Neuronal stem cell (in vitro differentiated cells): Measurements from ENCODE around the gene LARGE2.

Experiments
- DNase-seq: peaks from one replicate; pipeline ENCODE4 v3.0.0-alpha.2; 2013; ENCODE audit warnings: low spot score
- H2AFZ ChIP-seq: one replicate; pipeline ENCODE4 v1.6.1; 2013; ENCODE audit warnings: mild to moderate bottlenecking, low read length, inconsistent platforms
- H2AK5ac ChIP-seq: 2 replicates; pipeline ENCODE4 v1.6.1; 2013; ENCODE audit warnings: low read depth, mild to moderate bottlenecking, inconsistent platforms, low read length, moderate library complexity, mixed read lengths
- H2BK120ac ChIP-seq: 2 replicates; pipeline ENCODE4 v1.6.1; 2013; ENCODE audit warnings: low read depth, mild to moderate bottlenecking, inconsistent platforms, low read length, moderate library complexity, mixed read lengths
- H2BK12ac ChIP-seq: one replicate; pipeline ENCODE4 v1.6.1; 2013; ENCODE audit warnings: low read length, inconsistent platforms
- H2BK15ac ChIP-seq: 2 replicates; pipeline ENCODE4 v1.6.1; 2013; ENCODE audit warnings: mild to moderate bottlenecking, low read length, inconsistent platforms, mixed read lengths
- H2BK5ac ChIP-seq: one replicate; pipeline ENCODE4 v1.6.1; 2013; ENCODE audit warnings: inconsistent platforms, mild to moderate bottlenecking, low read length, moderate library complexity
- H3K14ac ChIP-seq: one replicate; pipeline ENCODE4 v1.6.1; 2013; ENCODE audit warnings: low read length, inconsistent platforms
- H3K18ac ChIP-seq: 2 replicates; pipeline ENCODE4 v1.6.1; 2013; ENCODE audit warnings: low read length, inconsistent platforms
- H3K23ac ChIP-seq: 2 replicates; pipeline ENCODE4 v1.6.1; 2013; ENCODE audit warnings: low read depth, mild to moderate bottlenecking, mixed read lengths, low read length, inconsistent platforms; ENCODE audit not compliant: poor library complexity
- H3K27ac ChIP-seq: replicated peaks from 3 replicates; pipeline ENCODE4 v1.5.1; 2013; ENCODE audit warnings: low read length, inconsistent platforms
- H3K27me3 ChIP-seq, 3 experiments: 2 replicates each; pipeline ENCODE4 v1.6.1; 2013; ENCODE audit warnings: low read length in 3 of 3, mild to moderate bottlenecking in 2 of 3, inconsistent platforms in 1 of 3, low read depth in 1 of 3, mixed read lengths in 1 of 3, moderate library complexity in 1 of 3; ENCODE audit not compliant: control insufficient read depth in 3 of 3, insufficient read depth in 3 of 3
- H3K36me3 ChIP-seq, 2 donors: replicated peaks in 1 of 2; 2 replicates each; pipeline ENCODE4 v1.6.1; 2013; ENCODE audit warnings: low read length in 2 of 2; ENCODE audit not compliant: control insufficient read depth in 2 of 2, insufficient read depth in 2 of 2
- H3K4ac ChIP-seq: 2 replicates; pipeline ENCODE4 v1.6.1; 2013; ENCODE audit warnings: inconsistent platforms, mild to moderate bottlenecking, low read length, moderate library complexity
- H3K4me1 ChIP-seq, 2 donors: 1 replicate in 1 of 2; 2 replicates in 1 of 2; pipeline ENCODE4 v1.6.1; 2013; ENCODE audit warnings: low read length in 2 of 2, low read depth in 1 of 2; ENCODE audit not compliant: control insufficient read depth in 2 of 2, insufficient read depth in 1 of 2
- H3K4me2 ChIP-seq: one replicate; pipeline ENCODE4 v1.6.1; 2013; ENCODE audit warnings: mild to moderate bottlenecking, low read length, inconsistent platforms; ENCODE audit not compliant: insufficient read depth, poor library complexity, severe bottlenecking
- H3K4me3 ChIP-seq, 2 donors: 2 replicates each; pipeline ENCODE4 v1.5.1; 2013; ENCODE audit warnings: low read length in 2 of 2, mild to moderate bottlenecking in 2 of 2, inconsistent platforms in 1 of 2, moderate library complexity in 1 of 2
- H3K79me1 ChIP-seq: one replicate; pipeline ENCODE4 v1.6.1; 2013; ENCODE audit warnings: low read depth, mild to moderate bottlenecking, inconsistent platforms, low read length, moderate library complexity
- H3K9ac ChIP-seq: one replicate; pipeline ENCODE4 v1.6.1; 2013; ENCODE audit warnings: mild to moderate bottlenecking, low read depth, low read length, inconsistent platforms; ENCODE audit not compliant: poor library complexity
- H3K9me3 ChIP-seq, 2 donors: replicated peaks in 1 of 2; 2 replicates each; pipeline versions ENCODE3 to v1.6.1; 2013; ENCODE audit warnings: low read length in 2 of 2, mild to moderate bottlenecking in 2 of 2, inconsistent platforms in 1 of 2, low read depth in 1 of 2, mixed read lengths in 1 of 2, moderate library complexity in 1 of 2; ENCODE audit not compliant: control insufficient read depth in 2 of 2, insufficient read depth in 1 of 2
- H4K8ac ChIP-seq: one replicate; pipeline ENCODE4 v1.6.1; 2013; ENCODE audit warnings: low read depth, mild to moderate bottlenecking, inconsistent platforms, low read length, moderate library complexity
- H4K91ac ChIP-seq: one replicate; pipeline ENCODE4 v1.6.1; 2013; ENCODE audit warnings: low read length, low read depth, mild to moderate bottlenecking, inconsistent platforms; ENCODE audit not compliant: poor library complexity
- WGBS, 2 donors: extraction: QIAGEN DNeasy Blood & Tissue Kit; methylation state at CpG; one replicate each; pipeline ENCODE4 v1.1.7; 2013; ENCODE audit warnings: missing lambda C conversion rate in 2 of 2, mixed read lengths in 1 of 2; ENCODE audit not compliant: insufficient read length in 2 of 2, insufficient replicate concordance in 1 of 2; ENCODE audit errors: extremely low coverage in 2 of 2; 5-methylcytosine and 5-hydroxymethylcytosine counted together

Gene LARGE2

DNA sequence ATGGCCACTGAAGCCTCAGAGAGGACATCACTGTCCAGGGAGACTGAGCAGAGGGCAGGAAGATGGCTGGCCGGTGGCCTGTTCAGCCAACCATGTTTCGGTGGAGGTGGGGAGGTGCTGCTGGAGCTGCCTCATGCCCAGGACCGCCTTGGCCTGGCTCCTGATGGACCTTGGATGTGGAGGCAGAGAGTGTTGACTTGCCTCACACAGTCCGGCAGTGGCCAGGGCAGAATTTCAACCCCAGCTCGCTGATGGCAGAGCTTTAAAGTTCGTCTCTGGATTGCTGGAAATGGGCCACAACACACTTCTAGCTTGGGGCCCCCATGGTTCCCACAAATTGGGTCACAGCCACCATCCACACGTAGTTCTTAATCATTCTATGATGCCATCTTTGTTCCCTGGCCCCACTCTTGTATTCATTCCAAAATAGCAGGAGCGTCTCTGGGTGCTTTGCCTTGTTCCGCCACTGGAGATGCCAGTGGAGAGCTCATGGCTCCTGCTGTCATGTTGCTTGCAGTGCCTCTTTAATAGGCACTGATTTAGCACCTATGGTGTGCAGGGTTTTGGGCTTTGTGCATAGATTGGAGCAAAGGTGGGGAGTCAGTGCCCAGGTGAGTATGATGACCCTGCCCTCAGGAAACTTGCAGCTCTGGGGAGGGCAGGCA lies 31.4 kb upstream of the LARGE2 start:
- H3K4me2 ChIP-seq, result no peak overlapping the region
- DNase-seq, result no peak
- H2BK15ac ChIP-seq, result peak overlapping the region; percentile 26
- H3K27me3 ChIP-seq, result peaks cover 0 to 64% (median 13%) of the 10 kb centered on the region in 3 experiments
- H2BK120ac ChIP-seq, result no peak overlapping the region
- no peak overlapping the region for H4K8ac ChIP-seq
- no peaks in the 10 kb centered on the region for H3K79me1 ChIP-seq
- no peak overlapping the region for H4K91ac ChIP-seq
- peak overlapping the region; percentile 44 for H2AK5ac ChIP-seq
- peaks cover 8 to 11% of the 10 kb centered on the region in 2 donors for H3K4me1 ChIP-seq
- no peak overlapping the region for H3K27ac ChIP-seq
- no peak overlapping the region for H3K18ac ChIP-seq
- no peak overlapping the region for H2AFZ ChIP-seq
- H3K4me3 ChIP-seq, result no peak overlapping the region
- no peak overlapping the region for H2BK5ac ChIP-seq
- no peaks in the 10 kb centered on the region for H3K36me3 ChIP-seq
- WGBS, 2 donors, result no CpG with 5 or more reads among the region's 9 CpGs
- H3K14ac ChIP-seq, result peak overlapping the region; percentile 12
- H2BK12ac ChIP-seq, result peak overlapping the region; percentile 78
- H3K4ac ChIP-seq, result no peak overlapping the region
- no peak overlapping the region for H3K9ac ChIP-seq
- H3K9me3 ChIP-seq, result peaks cover 0 to 1% of the 10 kb centered on the region in 2 donors
- H3K23ac ChIP-seq, result no peak overlapping the region

DNA sequence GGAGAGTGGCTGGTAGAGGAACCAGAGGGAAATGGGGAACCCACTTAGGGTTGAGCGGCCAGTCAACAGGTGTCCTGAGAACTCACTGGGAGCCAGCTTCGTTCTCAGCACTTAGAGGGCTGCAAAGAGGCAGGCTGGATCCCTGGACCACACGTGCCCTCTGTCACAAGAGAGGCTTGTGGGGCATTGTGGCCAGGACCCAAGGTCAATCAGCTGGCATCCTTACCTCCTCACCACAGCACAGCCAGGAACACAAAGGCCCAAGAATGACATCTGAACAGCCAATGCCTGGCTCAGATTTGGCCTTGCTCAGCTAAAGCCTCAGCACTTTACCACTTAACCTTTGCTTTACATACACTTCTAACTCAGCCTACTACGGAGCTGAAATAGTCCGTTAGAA lies 29.6 kb upstream of the LARGE2 start:
- no peak overlapping the region for H3K9ac ChIP-seq
- no CpG with 5 or more reads among the region's 5 CpGs for WGBS, 2 donors
- peaks cover 0 to 46% (median 2%) of the 10 kb centered on the region in 3 experiments for H3K27me3 ChIP-seq
- no peaks in the 10 kb centered on the region for H3K79me1 ChIP-seq
- H2AFZ ChIP-seq, result no peak overlapping the region
- no peak for DNase-seq
- peak overlapping the region; percentile 5 for H2BK15ac ChIP-seq
- H2BK5ac ChIP-seq, result no peak overlapping the region
- H3K4me2 ChIP-seq, result no peak overlapping the region
- no peak overlapping the region for H3K23ac ChIP-seq
- no peak overlapping the region for H2BK12ac ChIP-seq
- peaks cover 15 to 20% of the 10 kb centered on the region in 2 donors for H3K4me1 ChIP-seq
- H3K9me3 ChIP-seq, result peaks cover 0 to 1% of the 10 kb centered on the region in 2 donors
- H4K8ac ChIP-seq, result no peak overlapping the region
- no peak overlapping the region for H4K91ac ChIP-seq
- H3K36me3 ChIP-seq, result no peaks in the 10 kb centered on the region
- no peak overlapping the region for H3K4ac ChIP-seq
- no peak overlapping the region for H2BK120ac ChIP-seq
- H3K18ac ChIP-seq, result no peak overlapping the region
- no peak overlapping the region for H3K4me3 ChIP-seq
- H3K27ac ChIP-seq, result no peak overlapping the region
- no peak overlapping the region for H2AK5ac ChIP-seq
- no peak overlapping the region for H3K14ac ChIP-seq

DNA sequence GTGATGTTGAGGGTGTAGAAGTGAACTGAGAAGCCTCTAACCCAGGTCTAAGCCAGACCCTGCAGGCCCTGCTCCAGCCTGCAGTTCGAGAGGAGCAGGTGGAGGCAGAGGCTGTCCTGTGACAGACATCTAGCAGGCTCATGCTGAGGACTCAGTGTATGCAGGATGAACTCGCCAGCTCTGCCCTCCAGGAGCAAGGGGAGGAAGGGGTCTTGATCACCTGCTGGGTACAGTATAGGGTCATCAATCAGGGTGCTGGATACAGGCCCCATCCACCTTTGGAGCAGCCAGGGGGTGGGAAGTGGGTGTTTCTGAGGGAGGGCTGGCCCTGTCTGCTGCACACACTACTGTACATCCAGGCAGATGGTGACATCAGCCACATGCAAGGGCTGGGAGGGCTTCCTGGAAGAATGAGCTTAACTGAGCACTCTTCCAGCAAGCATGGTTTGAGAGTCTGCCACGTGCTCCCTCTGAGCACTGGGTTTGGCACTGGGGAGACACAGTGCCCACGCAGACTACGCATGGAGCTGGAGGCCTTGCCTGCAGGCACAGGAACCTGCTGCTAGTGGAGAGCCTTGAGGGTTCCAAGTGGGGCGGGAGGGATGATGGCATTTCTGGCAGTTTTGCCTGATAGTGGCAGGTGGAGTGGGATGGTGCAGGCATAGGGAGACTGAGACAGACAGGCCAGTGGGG lies 27.8 kb upstream of the LARGE2 start:
- H4K91ac ChIP-seq, result no peak overlapping the region
- H3K4me2 ChIP-seq, result no peak overlapping the region
- no peak overlapping the region for H2BK120ac ChIP-seq
- peaks cover 0 to 1% of the 10 kb centered on the region in 2 donors for H3K9me3 ChIP-seq
- peak overlapping the region; percentile 63 for H2BK12ac ChIP-seq
- no CpG with 5 or more reads among the region's 6 CpGs for WGBS, 2 donors
- H2AK5ac ChIP-seq, result peak overlapping the region; percentile 89
- no peak overlapping the region for H3K27ac ChIP-seq
- H3K36me3 ChIP-seq, result no peaks in the 10 kb centered on the region
- peaks cover 22 to 32% of the 10 kb centered on the region in 2 donors for H3K4me1 ChIP-seq
- no peak for DNase-seq
- no peaks in the 10 kb centered on the region for H3K79me1 ChIP-seq
- peak overlapping the region; percentile 55 for H3K18ac ChIP-seq
- peaks cover 0 to 38% (median 2%) of the 10 kb centered on the region in 3 experiments for H3K27me3 ChIP-seq
- H2BK15ac ChIP-seq, result peak overlapping the region; percentile 92
- H3K4ac ChIP-seq, result no peak overlapping the region
- H3K4me3 ChIP-seq, result no peak overlapping the region
- peak overlapping the region; percentile 82 for H3K23ac ChIP-seq
- no peak overlapping the region for H3K14ac ChIP-seq
- H2AFZ ChIP-seq, result no peak overlapping the region
- H4K8ac ChIP-seq, result no peak overlapping the region
- no peak overlapping the region for H3K9ac ChIP-seq
- no peak overlapping the region for H2BK5ac ChIP-seq

DNA sequence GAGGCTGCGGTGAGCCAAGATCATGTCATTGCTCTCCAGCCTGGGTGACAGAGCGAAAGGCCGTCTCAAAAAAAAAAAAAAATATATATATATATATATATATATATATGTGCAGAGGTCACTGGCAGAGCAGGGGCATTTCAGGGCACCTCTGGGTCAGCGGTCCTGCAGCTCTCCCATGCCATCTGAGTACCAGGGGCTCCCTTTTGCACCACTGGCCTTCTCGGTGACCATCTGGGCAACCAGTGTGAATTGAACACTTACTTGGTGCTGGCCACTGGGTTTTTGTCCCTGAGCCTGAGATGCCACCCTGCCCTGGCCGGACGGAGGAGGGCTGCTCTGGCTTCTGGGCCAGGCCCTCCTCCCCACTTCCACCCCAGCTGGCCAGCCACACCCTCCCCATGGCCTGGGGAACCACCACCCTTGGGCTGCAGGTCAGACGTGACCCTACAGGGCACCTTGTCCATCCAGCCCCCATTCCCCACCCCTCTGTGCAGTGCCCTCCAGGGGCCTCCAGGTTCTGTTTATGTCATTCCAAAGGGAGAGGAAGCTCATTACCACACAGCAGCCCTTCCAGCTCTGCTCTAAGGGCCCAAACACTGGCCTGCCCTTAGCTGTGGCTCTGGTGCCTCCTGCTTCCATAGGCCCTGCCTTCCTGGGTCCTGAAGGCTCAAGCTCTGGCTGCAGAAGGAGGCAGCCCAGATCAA lies 26.8 kb upstream of the LARGE2 start:
- Histone ChIP-seq H3K27me3 (peaks cover 0 to 30% (median 5%) of the 10 kb centered on the region in 3 experiments), H3K14ac (no peak overlapping the region), H3K27ac (no peak overlapping the region), H2BK5ac (no peak overlapping the region), H3K79me1 (peaks cover 3% of the 10 kb centered on the region), H4K8ac (no peak overlapping the region), H3K9me3 (peaks cover 0 to 1% of the 10 kb centered on the region in 2 donors), H4K91ac (no peak overlapping the region), H3K36me3 (no peaks in the 10 kb centered on the region), H2BK12ac (peak overlapping the region; percentile 81), H3K18ac (peak overlapping the region; percentile 69), H2BK120ac (no peak overlapping the region), H2BK15ac (peak overlapping the region; percentile 19), H3K23ac (peak overlapping the region; percentile 81), H3K4me2 (no peak overlapping the region), H3K4ac (peak overlapping the region; percentile 4), H3K4me1 (peaks cover 24 to 35% of the 10 kb centered on the region in 2 donors), H3K9ac (no peak overlapping the region), H3K4me3 (no peak overlapping the region), H2AK5ac (peak overlapping the region; percentile 6), H2AFZ (peak overlapping the region; percentile 79)
- no CpG with 5 or more reads among the region's 8 CpGs for WGBS, 2 donors
- no peak for DNase-seq
